IMR-90 (cell line): Measurements from ENCODE around the gene POLRMT.

Source experiments
- BHLHE40 ChIP-seq: fragments of 150-350 bp; IDR thresholded peaks from 2 replicates; pipeline ENCODE4 v1.6.1; 2016; ENCODE audit warnings: mild to moderate bottlenecking, low read depth, low read length
- CTCF ChIP-seq: conservative IDR thresholded peaks from 2 replicates; pipeline ENCODE4 v1.5.1; 2012; ENCODE audit warnings: mild to moderate bottlenecking, low read depth, low read length, improper control_type of control experiment
- POLR2A ChIP-seq: IDR thresholded peaks from 2 replicates; pipeline ENCODE4 v1.6.1; 2012; ENCODE audit warnings: mild to moderate bottlenecking, low read depth, low read length
- RCOR1 ChIP-seq: IDR thresholded peaks from 2 replicates; pipeline ENCODE4 v1.6.1; 2012; ENCODE audit warnings: mild to moderate bottlenecking, low read length, improper control_type of control experiment; ENCODE audit not compliant: insufficient replicate concordance

GRCh38 chr19:573519-573825 is 59.9 kb downstream of the POLRMT start:
- TF ChIP-seq POLR2A, result no peak
- no peak for TF ChIP-seq RCOR1
- no peak for TF ChIP-seq CTCF
- TF ChIP-seq BHLHE40, result no peak
